ENCODE data around the gene MCCC2. TPM values are rescaled to one million over a fixed set of nuclear protein-coding genes. Genes with fewer than 3 reads are reported as not detected.
"Not testable (repeated sequence)": the region's sequence is repeated elsewhere in the genome, so short reads cannot be mapped to it uniquely, and the experiment has no call there.

The MCCC2 gene
- polyA plus RNA-seq, 2 of the 4 experiments (the other 2 are of a cell fraction): 49.4 to 88.4 TPM

- ATAC-seq: no peak
- CTCF ChIA-PET: interaction anchor here (1.4 to 1.5 kb wide), 2 partner anchors 9 to 14 kb away, joined by 3 read pairs; no protein-coding TSS in a partner anchor
- POLR2A ChIA-PET: no interaction called here
- 78% methylated on average over 7 of the region's 7 CpGs for WGBS (ENCODE audit: missing lambda C conversion rate)
- no peak overlapping the region for H3K4me2 ChIP-seq
- TF ChIP-seq, protein P1, sequence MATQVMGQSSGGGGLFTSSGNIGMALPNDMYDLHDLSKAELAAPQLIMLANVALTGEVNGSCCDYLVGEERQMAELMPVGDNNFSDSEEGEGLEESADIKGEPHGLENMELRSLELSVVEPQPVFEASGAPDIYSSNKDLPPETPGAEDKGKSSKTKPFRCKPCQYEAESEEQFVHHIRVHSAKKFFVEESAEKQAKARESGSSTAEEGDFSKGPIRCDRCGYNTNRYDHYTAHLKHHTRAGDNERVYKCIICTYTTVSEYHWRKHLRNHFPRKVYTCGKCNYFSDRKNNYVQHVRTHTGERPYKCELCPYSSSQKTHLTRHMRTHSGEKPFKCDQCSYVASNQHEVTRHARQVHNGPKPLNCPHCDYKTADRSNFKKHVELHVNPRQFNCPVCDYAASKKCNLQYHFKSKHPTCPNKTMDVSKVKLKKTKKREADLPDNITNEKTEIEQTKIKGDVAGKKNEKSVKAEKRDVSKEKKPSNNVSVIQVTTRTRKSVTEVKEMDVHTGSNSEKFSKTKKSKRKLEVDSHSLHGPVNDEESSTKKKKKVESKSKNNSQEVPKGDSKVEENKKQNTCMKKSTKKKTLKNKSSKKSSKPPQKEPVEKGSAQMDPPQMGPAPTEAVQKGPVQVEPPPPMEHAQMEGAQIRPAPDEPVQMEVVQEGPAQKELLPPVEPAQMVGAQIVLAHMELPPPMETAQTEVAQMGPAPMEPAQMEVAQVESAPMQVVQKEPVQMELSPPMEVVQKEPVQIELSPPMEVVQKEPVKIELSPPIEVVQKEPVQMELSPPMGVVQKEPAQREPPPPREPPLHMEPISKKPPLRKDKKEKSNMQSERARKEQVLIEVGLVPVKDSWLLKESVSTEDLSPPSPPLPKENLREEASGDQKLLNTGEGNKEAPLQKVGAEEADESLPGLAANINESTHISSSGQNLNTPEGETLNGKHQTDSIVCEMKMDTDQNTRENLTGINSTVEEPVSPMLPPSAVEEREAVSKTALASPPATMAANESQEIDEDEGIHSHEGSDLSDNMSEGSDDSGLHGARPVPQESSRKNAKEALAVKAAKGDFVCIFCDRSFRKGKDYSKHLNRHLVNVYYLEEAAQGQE (IDR thresholded peaks at IDR 0.05): no peak
- no peak for TF ChIP-seq FOXS1 (CRISPR knock-in tag; IDR thresholded peaks at IDR 0.05)
- TF ChIP-seq ESRRA (IDR thresholded peaks at IDR 0.05; ENCODE audit: borderline replicate concordance, low read length): no peak
- no peak for TF ChIP-seq FOSL2 (IDR thresholded peaks at IDR 0.05)
- no peak for TF ChIP-seq FOSL2 (CRISPR knock-in tag; IDR thresholded peaks at IDR 0.05)
- TF ChIP-seq MAFK (IDR thresholded peaks at IDR 0.05; ENCODE audit: partially characterized antibody): no peak
- TF ChIP-seq RCOR1 (IDR thresholded peaks at IDR 0.05; ENCODE audit: low read depth, low read length): no peak
- no peak for TF ChIP-seq EHMT2 (IDR thresholded peaks at IDR 0.05; ENCODE audit: low read depth)
- TF ChIP-seq ZFP36 (IDR thresholded peaks at IDR 0.05; ENCODE audit: borderline replicate concordance, partially characterized antibody): no peak
- no peak for TF ChIP-seq BHLHE40 (IDR thresholded peaks at IDR 0.05; ENCODE audit: low read depth, low read length)
- no peak for TF ChIP-seq TFCP2L1 (CRISPR knock-in tag; IDR thresholded peaks at IDR 0.05)
- no peak for TF ChIP-seq RARB (CRISPR knock-in tag; IDR thresholded peaks at IDR 0.05)
- TF ChIP-seq CTCF (IDR thresholded peaks at IDR 0.05): no peak
- TF ChIP-seq KDM5A (IDR thresholded peaks at IDR 0.05): no peak
- TF ChIP-seq MYC (IDR thresholded peaks at IDR 0.05; ENCODE audit: borderline replicate concordance, low read length): no peak
- no peak for TF ChIP-seq SREBF2 (IDR thresholded peaks at IDR 0.05)
- no peak for TF ChIP-seq RAD21 (conservative IDR thresholded peaks at IDR 0.05 in 1 of 2, IDR thresholded peaks at IDR 0.05 in 1 of 2)
- no peak for TF ChIP-seq FOSB (CRISPR knock-in tag; IDR thresholded peaks at IDR 0.05)
- TF ChIP-seq CBX2 (IDR thresholded peaks at IDR 0.05; ENCODE audit: borderline replicate concordance, low read depth): no peak
- no peak overlapping the region for H3K4me3 ChIP-seq
- FAIRE-seq: no peak
- H3K27ac ChIP-seq: no peak overlapping the region
- no peak for DNase-seq (ENCODE audit: low read depth in 1 of 2, low spot score in 1 of 2)
- H3K9me3 ChIP-seq: no peaks in the 10 kb centered on the region
- no peaks in the 10 kb centered on the region for H3K4me1 ChIP-seq
These were observed 13.5 kb upstream of the MCCC2 start for GRCh38 chr5:71573591-71573990.

- H3K4me2 ChIP-seq; H3K4me3 ChIP-seq; ATAC-seq; H3K27ac ChIP-seq; FAIRE-seq; H3K9me3 ChIP-seq; POLR2A ChIA-PET; DNase-seq (ENCODE audit: low read depth in 1 of 2, low spot score in 1 of 2); H3K4me1 ChIP-seq: not testable (repeated sequence)
- CTCF ChIA-PET: interaction anchor here (0.5 kb wide), 1 partner anchor 169 kb away, joined by 3 read pairs; no protein-coding TSS in a partner anchor
- 88% methylated on average over 4 of the region's 4 CpGs for WGBS (ENCODE audit: missing lambda C conversion rate)
- peak; percentile 33 for TF ChIP-seq MAFK (IDR thresholded peaks at IDR 0.05; ENCODE audit: partially characterized antibody)
These were observed 11.6 kb upstream of the MCCC2 start for GRCh38 chr5:71575588-71575987.

DNA sequence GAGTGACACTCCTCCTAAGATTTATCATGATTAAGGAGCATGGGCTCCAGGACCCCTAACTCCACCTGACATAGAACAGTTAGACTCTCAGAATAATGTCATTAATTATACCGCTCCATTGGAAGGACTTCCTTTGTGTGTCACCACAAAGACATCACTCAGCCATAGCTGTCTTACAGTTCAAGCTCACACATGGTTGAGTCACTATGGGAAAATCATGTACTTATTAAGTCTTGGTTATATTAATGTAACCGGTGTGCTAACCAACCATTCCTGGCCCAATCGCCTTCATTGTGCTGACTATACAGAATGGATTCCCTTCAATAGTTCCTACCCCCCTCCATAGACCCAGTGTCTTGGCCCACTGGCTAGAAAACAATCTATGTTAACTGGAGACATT lies 10.9 kb upstream of the MCCC2 start:
- Histone ChIP-seq H3K27ac (no peak overlapping the region), H3K9me3 (no peaks in the 10 kb centered on the region), H3K4me1 (no peaks in the 10 kb centered on the region), H3K4me3 (no peak overlapping the region), H3K4me2 (no peak overlapping the region)
- TF ChIP-seq POLR2A (IDR thresholded peaks at IDR 0.05; ENCODE audit: low read length) (no peak), MAFK (IDR thresholded peaks at IDR 0.05; ENCODE audit: partially characterized antibody) (peak; percentile 6)
- CTCF ChIA-PET: no interaction called here
- no peak for ATAC-seq
- POLR2A ChIA-PET: no interaction called here
- DNase-seq (ENCODE audit: low read depth in 1 of 2, low spot score in 1 of 2): no peak
- FAIRE-seq: no peak
- 96% methylated on average over 3 of the region's 3 CpGs for WGBS (ENCODE audit: missing lambda C conversion rate)

GRCh38 chr5:71577839-71578238 lies 9.3 kb upstream of the MCCC2 start:
- POLR2A ChIA-PET; H3K27ac ChIP-seq; H3K4me1 ChIP-seq; H3K9me3 ChIP-seq; H3K4me2 ChIP-seq; ATAC-seq; FAIRE-seq; H3K4me3 ChIP-seq; DNase-seq (ENCODE audit: low read depth in 1 of 2, low spot score in 1 of 2): not testable (repeated sequence)
- CTCF ChIA-PET: interaction anchor here (1.3 kb wide), 1 partner anchor 23 kb away, joined by 6 read pairs; no protein-coding TSS in a partner anchor
- WGBS (ENCODE audit: missing lambda C conversion rate): 90% methylated on average over 6 of the region's 6 CpGs
